ENCODE data around the gene BCAR3.

Gene BCAR3

DNA sequence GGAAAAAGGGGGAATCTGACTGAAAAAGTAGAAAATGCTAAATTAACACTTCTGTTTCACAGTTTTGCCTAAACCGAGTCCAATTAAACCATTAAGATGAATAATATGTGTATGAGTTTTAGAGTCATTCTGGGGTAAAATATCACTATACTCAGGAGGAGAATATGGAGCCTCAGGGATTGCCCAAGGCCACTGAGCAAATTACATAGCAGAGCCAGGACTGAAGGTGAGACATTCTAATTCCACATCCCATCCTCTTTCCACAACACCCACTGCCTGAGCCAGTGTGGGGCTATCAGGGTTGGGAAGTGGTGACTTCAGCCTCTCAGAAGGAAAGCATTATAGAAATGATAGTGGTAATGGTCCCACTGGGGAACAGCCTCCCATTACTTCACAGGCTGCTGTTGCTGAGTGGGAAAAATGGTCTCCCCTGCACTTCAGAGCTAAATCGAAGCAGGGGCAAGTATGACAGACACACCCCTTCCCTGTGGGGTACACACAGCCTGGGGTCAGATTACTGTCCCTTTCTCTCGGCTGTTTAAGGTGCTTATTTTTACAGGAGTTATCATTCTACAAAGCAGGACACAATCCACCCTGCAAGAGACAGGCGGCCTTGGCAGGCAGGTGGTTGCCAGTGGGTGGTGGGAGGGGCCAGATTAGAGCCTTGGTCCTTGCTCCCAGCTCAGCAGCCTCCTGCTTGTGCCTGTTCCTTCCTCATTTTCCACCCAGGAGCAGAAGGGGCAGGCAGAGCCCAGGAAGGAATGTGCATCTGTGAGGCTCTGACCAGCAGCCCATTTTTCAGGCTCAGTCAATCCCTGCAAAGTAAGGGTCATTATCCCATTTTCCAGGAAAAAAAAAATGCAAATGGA is 9.5 kb upstream of the BCAR3 start:
- TF ChIP-seq, protein P1, sequence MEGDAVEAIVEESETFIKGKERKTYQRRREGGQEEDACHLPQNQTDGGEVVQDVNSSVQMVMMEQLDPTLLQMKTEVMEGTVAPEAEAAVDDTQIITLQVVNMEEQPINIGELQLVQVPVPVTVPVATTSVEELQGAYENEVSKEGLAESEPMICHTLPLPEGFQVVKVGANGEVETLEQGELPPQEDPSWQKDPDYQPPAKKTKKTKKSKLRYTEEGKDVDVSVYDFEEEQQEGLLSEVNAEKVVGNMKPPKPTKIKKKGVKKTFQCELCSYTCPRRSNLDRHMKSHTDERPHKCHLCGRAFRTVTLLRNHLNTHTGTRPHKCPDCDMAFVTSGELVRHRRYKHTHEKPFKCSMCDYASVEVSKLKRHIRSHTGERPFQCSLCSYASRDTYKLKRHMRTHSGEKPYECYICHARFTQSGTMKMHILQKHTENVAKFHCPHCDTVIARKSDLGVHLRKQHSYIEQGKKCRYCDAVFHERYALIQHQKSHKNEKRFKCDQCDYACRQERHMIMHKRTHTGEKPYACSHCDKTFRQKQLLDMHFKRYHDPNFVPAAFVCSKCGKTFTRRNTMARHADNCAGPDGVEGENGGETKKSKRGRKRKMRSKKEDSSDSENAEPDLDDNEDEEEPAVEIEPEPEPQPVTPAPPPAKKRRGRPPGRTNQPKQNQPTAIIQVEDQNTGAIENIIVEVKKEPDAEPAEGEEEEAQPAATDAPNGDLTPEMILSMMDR (IDR thresholded peaks at IDR 0.05; ENCODE audit: poor library complexity, severe bottlenecking) = no peak
- DNase-seq (ENCODE audit: low spot score) (no peak), ATAC-seq (ENCODE audit: low read depth) (no peak)
- Histone ChIP-seq H3K27me3 (ENCODE audit: insufficient read depth, poor library complexity, severe bottlenecking) (no peaks in the 10 kb centered on the region), H3K27ac (ENCODE audit: poor library complexity, severe bottlenecking) (peak overlapping the region; percentile 99), H3K9me3 (ENCODE audit: severe bottlenecking) (no peaks in the 10 kb centered on the region), H3K36me3 (ENCODE audit: low read depth) (no peaks in the 10 kb centered on the region), H3K4me1 (ENCODE audit: insufficient read depth, poor library complexity, severe bottlenecking) (peaks cover 42% of the 10 kb centered on the region), H3K4me3 (ENCODE audit: severe bottlenecking) (no peak overlapping the region)

GRCh38 chr1:93690341-93690740 is 8.7 kb upstream of the BCAR3 start:
- DNase-seq (ENCODE audit: low spot score) (no peak), ATAC-seq (ENCODE audit: low read depth) (no peak)
- TF ChIP-seq, protein P1 (IDR thresholded peaks at IDR 0.05; ENCODE audit: poor library complexity, severe bottlenecking) = no peak
- H3K27ac ChIP-seq (ENCODE audit: poor library complexity, severe bottlenecking) = peak overlapping the region; percentile 99
- H3K27me3 ChIP-seq (ENCODE audit: insufficient read depth, poor library complexity, severe bottlenecking) = no peaks in the 10 kb centered on the region
- H3K36me3 ChIP-seq (ENCODE audit: low read depth) = no peaks in the 10 kb centered on the region
- H3K4me1 ChIP-seq (ENCODE audit: insufficient read depth, poor library complexity, severe bottlenecking) = peaks cover 42% of the 10 kb centered on the region
- no peaks in the 10 kb centered on the region for H3K9me3 ChIP-seq (ENCODE audit: severe bottlenecking)
- H3K4me3 ChIP-seq (ENCODE audit: severe bottlenecking) = no peak overlapping the region

DNA sequence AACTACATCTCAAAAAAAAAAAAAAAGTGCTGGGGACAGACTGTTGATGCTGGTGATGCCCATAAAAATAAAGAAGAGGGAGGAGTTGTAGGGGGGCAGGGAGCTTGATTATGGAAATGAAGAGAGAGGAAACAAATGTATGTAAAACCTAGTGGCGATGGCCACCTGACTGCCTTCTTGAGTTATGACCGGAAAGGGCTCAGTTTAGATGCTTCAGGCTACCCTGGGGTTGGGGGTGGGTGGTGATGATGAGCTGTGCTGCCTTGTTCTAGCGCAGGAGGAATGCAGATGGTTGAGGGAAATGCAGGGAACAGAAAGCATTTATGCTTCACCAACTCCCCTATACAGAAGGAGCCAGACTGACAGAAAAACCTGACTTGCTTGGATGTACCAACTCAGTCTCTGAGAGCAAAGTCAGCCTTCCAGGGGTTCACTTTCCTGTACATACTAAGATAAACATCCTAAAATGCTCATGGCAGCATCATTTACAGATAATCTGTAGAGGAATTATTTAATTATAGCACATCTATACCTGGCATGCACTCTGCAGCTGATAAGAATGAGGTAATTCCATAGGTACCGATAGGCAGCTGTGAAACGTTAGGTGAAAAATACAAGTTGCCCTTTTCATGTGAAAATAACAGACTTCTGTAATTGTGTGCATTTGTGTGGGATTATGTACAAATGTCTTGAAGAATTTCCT is 8.0 kb upstream of the BCAR3 start:
- ATAC-seq (ENCODE audit: low read depth) (no peak), DNase-seq (ENCODE audit: low spot score) (no peak)
- Histone ChIP-seq H3K36me3 (ENCODE audit: low read depth) (no peaks in the 10 kb centered on the region), H3K4me1 (ENCODE audit: insufficient read depth, poor library complexity, severe bottlenecking) (peaks cover 38% of the 10 kb centered on the region), H3K27ac (ENCODE audit: poor library complexity, severe bottlenecking) (peak overlapping the region; percentile 99), H3K27me3 (ENCODE audit: insufficient read depth, poor library complexity, severe bottlenecking) (no peaks in the 10 kb centered on the region), H3K4me3 (ENCODE audit: severe bottlenecking) (no peak overlapping the region), H3K9me3 (ENCODE audit: severe bottlenecking) (no peaks in the 10 kb centered on the region)
- TF ChIP-seq, protein P1 (IDR thresholded peaks at IDR 0.05; ENCODE audit: poor library complexity, severe bottlenecking) = no peak

- TF ChIP-seq, protein P1 (IDR thresholded peaks at IDR 0.05; ENCODE audit: poor library complexity, severe bottlenecking) = no peak
- Histone ChIP-seq H3K4me3 (ENCODE audit: severe bottlenecking) (no peak overlapping the region), H3K27me3 (ENCODE audit: insufficient read depth, poor library complexity, severe bottlenecking) (no peaks in the 10 kb centered on the region), H3K4me1 (ENCODE audit: insufficient read depth, poor library complexity, severe bottlenecking) (peaks cover 27% of the 10 kb centered on the region), H3K9me3 (ENCODE audit: severe bottlenecking) (no peaks in the 10 kb centered on the region), H3K27ac (ENCODE audit: poor library complexity, severe bottlenecking) (no peak overlapping the region), H3K36me3 (ENCODE audit: low read depth) (no peaks in the 10 kb centered on the region)
- DNase-seq (ENCODE audit: low spot score) (no peak), ATAC-seq (ENCODE audit: low read depth) (no peak)
Measured at GRCh38 chr1:93687542-93687941, 5.9 kb upstream of the BCAR3 start.

Measured in RWPE2 (cell line).